Activated B cell treated with CpG ODN at 0.5 μM for 24 hours (primary cell): ENCODE measurements around the gene PPM1H. TPM values are rescaled to one million over a fixed set of nuclear protein-coding genes. Genes with fewer than 3 reads are reported as not detected.

Experiments used
- ATAC-seq: fragments of 200-7000 bp; cut with Tn5 transposase; one replicate; pipeline ENCODE4 v1.10.0; 2021; ENCODE audit warnings: low read depth, mild to moderate bottlenecking, moderate library complexity
- CTCF ChIA-PET: fragments of 350-600 bp; sonication (Branson Sonifier 250); formaldehyde crosslinking; loops from one replicate; lab custom pipeline; 2021; ENCODE audit warnings: antibody characterized with exemption; lab: Charles Lee
- POLR2A ChIA-PET: fragments of 350-600 bp; sonication (Branson Sonifier 250); formaldehyde crosslinking; loops from one replicate; lab custom pipeline; 2021; ENCODE audit warnings: antibody characterized with exemption; lab: Charles Lee
- DNase-seq: peaks from one replicate; pipeline ENCODE4 v3.0.0; 2022
- H3K27ac Mint-ChIP-seq: one replicate; pipeline ENCODE4 v1.8.0; 2020; ENCODE audit warnings: mixed read lengths
- H3K27me3 Mint-ChIP-seq: one replicate; pipeline ENCODE4 v1.8.0; 2021; ENCODE audit warnings: mixed read lengths
- H3K36me3 Mint-ChIP-seq: one replicate; pipeline ENCODE4 v1.8.0; 2021; ENCODE audit warnings: low read depth, mixed read lengths
- H3K4me1 Mint-ChIP-seq: one replicate; pipeline ENCODE4 v1.8.0; 2021; ENCODE audit warnings: mixed read lengths
- H3K4me3 Mint-ChIP-seq: one replicate; pipeline ENCODE4 v1.8.0; 2020; ENCODE audit warnings: mild to moderate bottlenecking, mixed read lengths
- H3K9me3 Mint-ChIP-seq: one replicate; pipeline ENCODE4 v1.8.0; 2020; ENCODE audit warnings: mixed read lengths
- intact Hi-C: fragments of 100-400 bp; cut with micrococcal nuclease; formaldehyde crosslinking; loops from one replicate; pipeline ENCODE4 v1.15.1; 2024
- total RNA-seq: library from RNA; stranded (reverse); gene quantifications from 2 replicates; pipeline ENCODE4 v1.2.3, GENCODE V29; 2022
- TF ChIP-seq, protein P1 (sequence below): fragments of 200-600 bp; IDR thresholded peaks from one replicate; pipeline ENCODE4 v1.8.0; 2022; ENCODE audit warnings: antibody characterized with exemption, mild to moderate bottlenecking

The PPM1H gene
- total RNA-seq, 1 donor from 2014 or later = not detected

DNA sequence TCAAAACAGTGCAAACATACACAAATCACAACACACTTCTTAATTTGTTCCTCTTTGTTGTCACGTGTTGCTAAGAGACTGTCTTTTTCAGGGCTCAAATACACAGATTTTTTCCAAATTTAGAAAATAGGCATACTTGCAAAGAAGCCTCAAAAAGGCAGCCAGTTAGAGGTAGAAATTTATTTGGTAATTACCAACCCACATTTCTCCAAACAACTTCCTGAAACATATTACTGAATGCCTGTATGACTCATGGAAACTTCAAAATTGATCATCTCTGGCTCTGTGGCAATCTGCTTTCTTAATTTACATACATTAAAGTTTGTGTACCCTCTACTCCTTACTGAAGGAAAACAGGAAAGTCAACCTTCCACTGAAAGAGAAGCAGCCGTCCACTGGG, 36.4 kb downstream of the PPM1H start:
- no peaks in the 10 kb centered on the region for H3K9me3 Mint-ChIP-seq
- DNase-seq = no peak

DNA sequence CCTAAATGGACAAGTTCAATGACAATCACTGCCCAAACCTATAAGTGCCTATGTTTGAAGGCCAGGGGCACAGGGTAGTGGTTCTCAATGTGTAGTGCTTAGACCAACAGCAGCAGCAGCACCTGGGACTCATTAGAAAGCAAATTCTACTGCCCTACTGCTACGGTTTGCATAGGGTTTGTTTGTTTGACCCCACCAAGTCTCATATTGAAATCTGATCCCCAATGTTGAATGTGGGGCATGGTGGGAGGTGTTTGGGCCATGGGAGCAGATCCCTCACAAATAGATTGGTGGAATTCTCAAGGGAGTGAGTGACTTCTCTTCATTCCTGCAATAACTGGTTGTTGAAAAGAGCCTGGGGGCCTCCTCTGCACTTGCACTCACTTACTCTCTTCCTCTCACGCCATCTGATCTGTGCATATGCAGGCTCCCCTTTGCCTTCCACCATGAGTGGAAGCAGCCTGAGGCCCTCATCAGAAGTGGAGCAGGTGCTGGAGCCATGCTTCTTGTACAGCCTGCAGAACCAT, 39.5 kb downstream of the PPM1H start:
- Mint-ChIP-seq H3K36me3 (no peaks in the 10 kb centered on the region), H3K4me1 (no peaks in the 10 kb centered on the region), H3K9me3 (no peaks in the 10 kb centered on the region), H3K4me3 (no peak overlapping the region), H3K27me3 (no peaks in the 10 kb centered on the region), H3K27ac (no peak overlapping the region)
- intact Hi-C loops = no loop called here
- no peak for ATAC-seq
- POLR2A ChIA-PET = no interaction called here
- CTCF ChIA-PET = no interaction called here
- DNase-seq = no peak
- TF ChIP-seq, protein P1, sequence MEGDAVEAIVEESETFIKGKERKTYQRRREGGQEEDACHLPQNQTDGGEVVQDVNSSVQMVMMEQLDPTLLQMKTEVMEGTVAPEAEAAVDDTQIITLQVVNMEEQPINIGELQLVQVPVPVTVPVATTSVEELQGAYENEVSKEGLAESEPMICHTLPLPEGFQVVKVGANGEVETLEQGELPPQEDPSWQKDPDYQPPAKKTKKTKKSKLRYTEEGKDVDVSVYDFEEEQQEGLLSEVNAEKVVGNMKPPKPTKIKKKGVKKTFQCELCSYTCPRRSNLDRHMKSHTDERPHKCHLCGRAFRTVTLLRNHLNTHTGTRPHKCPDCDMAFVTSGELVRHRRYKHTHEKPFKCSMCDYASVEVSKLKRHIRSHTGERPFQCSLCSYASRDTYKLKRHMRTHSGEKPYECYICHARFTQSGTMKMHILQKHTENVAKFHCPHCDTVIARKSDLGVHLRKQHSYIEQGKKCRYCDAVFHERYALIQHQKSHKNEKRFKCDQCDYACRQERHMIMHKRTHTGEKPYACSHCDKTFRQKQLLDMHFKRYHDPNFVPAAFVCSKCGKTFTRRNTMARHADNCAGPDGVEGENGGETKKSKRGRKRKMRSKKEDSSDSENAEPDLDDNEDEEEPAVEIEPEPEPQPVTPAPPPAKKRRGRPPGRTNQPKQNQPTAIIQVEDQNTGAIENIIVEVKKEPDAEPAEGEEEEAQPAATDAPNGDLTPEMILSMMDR = no peak

More for the DNA sequence above, 36.4 kb downstream of the PPM1H start:
- H3K4me3 Mint-ChIP-seq = no peak overlapping the region
- no peaks in the 10 kb centered on the region for H3K27me3 Mint-ChIP-seq
- ChIA-PET CTCF (no interaction called here), POLR2A (no interaction called here)
- intact Hi-C loops = no loop called here
- H3K27ac Mint-ChIP-seq = no peak overlapping the region
- peaks cover 6% of the 10 kb centered on the region for H3K4me1 Mint-ChIP-seq
- TF ChIP-seq, protein P1 = no peak
- no peaks in the 10 kb centered on the region for H3K36me3 Mint-ChIP-seq
- no peak for ATAC-seq

DNA sequence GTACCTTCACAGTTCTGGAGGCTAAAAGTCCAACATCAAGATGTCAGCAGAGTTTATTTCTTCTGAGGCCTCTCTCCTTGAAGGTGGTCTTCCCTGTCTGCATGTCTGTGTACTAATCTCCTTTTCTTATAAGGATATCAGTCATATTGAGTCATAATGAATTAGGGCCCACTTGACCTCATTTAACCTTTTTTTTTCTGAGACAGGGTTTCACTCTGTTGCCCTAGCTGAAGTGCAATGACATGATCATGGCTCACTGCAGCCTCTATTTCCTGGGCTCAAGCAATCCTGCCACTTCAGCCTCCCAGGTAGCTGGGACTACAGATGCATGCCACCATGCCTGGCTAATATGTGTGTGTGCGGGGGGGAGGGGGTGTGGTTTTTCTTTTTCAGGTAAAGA, 41.7 kb downstream of the PPM1H start:
- ChIA-PET CTCF (no interaction called here), POLR2A (no interaction called here)
- Mint-ChIP-seq H3K4me1 (no peaks in the 10 kb centered on the region), H3K4me3 (no peak overlapping the region), H3K27ac (no peak overlapping the region), H3K27me3 (no peaks in the 10 kb centered on the region), H3K9me3 (no peaks in the 10 kb centered on the region), H3K36me3 (no peaks in the 10 kb centered on the region)
- ATAC-seq = no peak
- no peak for DNase-seq
- TF ChIP-seq, protein P1 = no peak
- intact Hi-C loops = no loop called here

- TF ChIP-seq, protein P1 = no peak
- ATAC-seq (no peak), DNase-seq (no peak)
- H3K27ac Mint-ChIP-seq = no peak overlapping the region
- ChIA-PET CTCF (no interaction called here), POLR2A (no interaction called here)
- H3K27me3 Mint-ChIP-seq = no peaks in the 10 kb centered on the region
- H3K4me3 Mint-ChIP-seq = no peak overlapping the region
- H3K9me3 Mint-ChIP-seq = no peaks in the 10 kb centered on the region
- no peaks in the 10 kb centered on the region for H3K4me1 Mint-ChIP-seq
- H3K36me3 Mint-ChIP-seq = no peaks in the 10 kb centered on the region
- intact Hi-C loops = no loop called here
Observed at GRCh38 chr12:62891805-62892549, 43.0 kb downstream of the PPM1H start.

- Mint-ChIP-seq H3K4me1 (no peaks in the 10 kb centered on the region), H3K27ac (no peak overlapping the region), H3K9me3 (peaks cover 3% of the 10 kb centered on the region), H3K4me3 (no peak overlapping the region), H3K36me3 (no peaks in the 10 kb centered on the region), H3K27me3 (no peaks in the 10 kb centered on the region)
- ChIA-PET CTCF (no interaction called here), POLR2A (no interaction called here)
- ATAC-seq (no peak), DNase-seq (no peak)
- TF ChIP-seq, protein P1 = no peak
- intact Hi-C loops = no loop called here
Observed at GRCh38 chr12:62888454-62889110, 46.4 kb downstream of the PPM1H start.
